ENCODE measurements around the gene PCMTD2.

GRCh38 chr20:64216036-64216435 is 39.5 kb upstream of the PCMTD2 start:
- no peak for TF ChIP-seq CTCF (IDR thresholded peaks at IDR 0.05)
- no peak for TF ChIP-seq POLR2A (IDR thresholded peaks at IDR 0.05)
